HepG2 (cell line): ENCODE data around the gene CISD3. TPM values are rescaled to one million over a fixed set of nuclear protein-coding genes. Genes with fewer than 3 reads are reported as not detected.

Experiments used
- ARNT2 ChIP-seq: sonication (generic); formaldehyde crosslinking; IDR thresholded peaks from 2 replicates; pipeline ENCODE4 v1.8.0; 2022; ENCODE audit warnings: mild to moderate bottlenecking, low read depth, missing genetic modification reagents, moderate library complexity
- DMAP1 ChIP-seq: IDR thresholded peaks from 2 replicates; pipeline ENCODE4 v1.6.1; 2016
- DNMT1 ChIP-seq: sonication (generic); formaldehyde crosslinking; IDR thresholded peaks from 2 replicates; pipeline ENCODE4 v1.5.1; 2020; ENCODE audit warnings: mild to moderate bottlenecking, missing genetic modification reagents
- GABPB1 ChIP-seq: IDR thresholded peaks from 2 replicates; pipeline ENCODE4 v1.6.1; 2016; ENCODE audit warnings: mild to moderate bottlenecking, missing genetic modification reagents, moderate library complexity, missing compliant biosample characterization
- HNRNPLL ChIP-seq: fragments of 200-400 bp; formaldehyde crosslinking; IDR thresholded peaks from 2 replicates; pipeline ENCODE4 v1.6.1; 2017; ENCODE audit warnings: mild to moderate bottlenecking, low read depth, low read length; ENCODE audit not compliant: poor library complexity, severe bottlenecking
- ISL2 ChIP-seq: sonication (generic); formaldehyde crosslinking; IDR thresholded peaks from 2 replicates; pipeline ENCODE4 v1.5.0; 2020; ENCODE audit warnings: missing genetic modification reagents
- KAT2B ChIP-seq: fragments of 150-350 bp; IDR thresholded peaks from 2 replicates; pipeline ENCODE4 v1.6.1; 2014; ENCODE audit warnings: low read depth, low read length, borderline replicate concordance
- MATR3 ChIP-seq: sonication (generic); formaldehyde crosslinking; IDR thresholded peaks from 2 replicates; pipeline ENCODE4 v1.4.0; 2020; ENCODE audit warnings: missing genetic modification reagents
- MTERF4 ChIP-seq: sonication (generic); formaldehyde crosslinking; IDR thresholded peaks from 2 replicates; pipeline ENCODE4 v1.8.0; 2023; ENCODE audit warnings: mild to moderate bottlenecking, missing genetic modification reagents
- NFE2L2 ChIP-seq: fragments of 150-350 bp; IDR thresholded peaks from 2 replicates; pipeline ENCODE4 v1.6.1; 2014; ENCODE audit warnings: low read length
- PAWR ChIP-seq: sonication (generic); formaldehyde crosslinking; IDR thresholded peaks from 2 replicates; pipeline ENCODE4 v1.4.0; 2020; ENCODE audit warnings: missing genetic modification reagents, mild to moderate bottlenecking, borderline replicate concordance
- PCBP2 ChIP-seq: fragments of 200-400 bp; formaldehyde crosslinking; optimal IDR thresholded peaks from 2 replicates; pipeline ENCODE3; 2018; ENCODE audit warnings: low read length, low read depth; ENCODE audit not compliant: poor library complexity, severe bottlenecking
- PPARG ChIP-seq: conservative IDR thresholded peaks from 2 replicates; pipeline ENCODE4 v1.6.1; 2016; ENCODE audit warnings: missing biosample characterization, missing genetic modification reagents
- RFX3 ChIP-seq: IDR thresholded peaks from 2 replicates; pipeline ENCODE4 v1.6.1; 2016; ENCODE audit warnings: missing biosample characterization, missing genetic modification reagents
- RFX5 ChIP-seq: IDR thresholded peaks from 2 replicates; pipeline ENCODE4 v1.6.1; 2011; ENCODE audit warnings: low read depth, low read length, improper control_type of control experiment
- SAP130 ChIP-seq: IDR thresholded peaks from 2 replicates; pipeline ENCODE4 v1.6.1; 2016; ENCODE audit warnings: low read depth
- TMF1 ChIP-seq: sonication (generic); formaldehyde crosslinking; IDR thresholded peaks from 2 replicates; pipeline ENCODE4 v1.8.1; 2022; ENCODE audit warnings: low read depth, missing genetic modification reagents
- YY1 ChIP-seq: IDR thresholded peaks from 2 replicates; pipeline ENCODE4 v1.6.1; 2011; ENCODE audit warnings: low read length, low read depth, moderate library complexity, mild to moderate bottlenecking; ENCODE audit not compliant: insufficient read depth, insufficient replicate concordance
- ZBTB20 ChIP-seq: sonication (generic); formaldehyde crosslinking; IDR thresholded peaks from 2 replicates; pipeline ENCODE4 v1.8.1; 2023; ENCODE audit warnings: missing genetic modification reagents, low read depth, mild to moderate bottlenecking, borderline replicate concordance
- ZBTB33 ChIP-seq: sonication (generic); formaldehyde crosslinking; IDR thresholded peaks from 2 replicates; pipeline ENCODE4 v1.4.0; 2020; ENCODE audit warnings: missing genetic modification reagents
- ZNF12 ChIP-seq: sonication (generic); formaldehyde crosslinking; IDR thresholded peaks from 2 replicates; pipeline ENCODE4 v1.5.0; 2020; ENCODE audit warnings: missing genetic modification reagents
- ZNF274 ChIP-seq: sonication (generic); formaldehyde crosslinking; IDR thresholded peaks from 2 replicates; pipeline ENCODE4 v1.5.1; 2020; ENCODE audit warnings: mild to moderate bottlenecking, missing genetic modification reagents
- ZNF414 ChIP-seq: sonication (generic); formaldehyde crosslinking; IDR thresholded peaks from 2 replicates; pipeline ENCODE4 v1.5.0; 2020; ENCODE audit warnings: missing genetic modification reagents
- ZNF552 ChIP-seq: sonication (generic); formaldehyde crosslinking; IDR thresholded peaks from 2 replicates; pipeline ENCODE4 v1.9.0; 2022; ENCODE audit warnings: missing genetic modification reagents, mild to moderate bottlenecking, borderline replicate concordance
- ZNF607 ChIP-seq: sonication (generic); formaldehyde crosslinking; IDR thresholded peaks from 2 replicates; pipeline ENCODE4 v1.5.1; 2020; ENCODE audit warnings: missing genetic modification reagents, mild to moderate bottlenecking, borderline replicate concordance
- ZNF770 ChIP-seq: sonication (generic); formaldehyde crosslinking; IDR thresholded peaks from 2 replicates; pipeline ENCODE4 v1.5.0; 2020; ENCODE audit warnings: mild to moderate bottlenecking, missing genetic modification reagents
- polyA plus RNA-seq, 8 experiments: library from polyadenylated mRNA; depleted of rRNA in 3 of 8; stranded (reverse) in 7 of 8; unstranded in 1 of 8; fragments of >200 nt; fragmentation: Illumina TruSeq in 4 of 8; extraction: Trizol in 4 of 8; gene quantifications; 2 replicates each; pipeline versions ENCODE4 v1.2.1 to v1.2.3, GENCODE V29; 2011 to 2016; ENCODE audit warnings: low read depth in 4 of 8, missing spikeins in 1 of 8, mixed read lengths in 1 of 8; ENCODE audit not compliant: insufficient read depth in 1 of 8
- total RNA-seq, 5 experiments: library from RNA; depleted of rRNA; stranded (reverse); fragments of >200 nt; fragmentation: Illumina TruSeq; extraction: Trizol; gene quantifications; 2 replicates each; pipeline ENCODE4 v1.2.3, GENCODE V29; 2016; ENCODE audit warnings: low read depth in 1 of 5

The CISD3 gene
- total and polyA plus RNA-seq, 2 of the 13 experiments (the other 11 are each of a cell fraction or from before 2014, with no cell fraction given): 30.0 to 34.1 TPM

- TF ChIP-seq MATR3 (CRISPR knock-in tag) (no peak), HNRNPLL (peak; percentile 80), ZNF12 (CRISPR knock-in tag) (peak; percentile 69; the same call in 1 of the 2 replicates), ZNF607 (peak; percentile 17; the same call in 1 of the 2 replicates), RFX5 (no peak), PCBP2 (no peak), PPARG (CRISPR knock-in tag) (no peak), DMAP1 (no peak), ZBTB33 (CRISPR knock-in tag) (peak; percentile 12; the same call in 1 of the 2 replicates), ISL2 (no peak), GABPB1 (CRISPR knock-in tag) (no peak; the same call in 1 of the 2 replicates), YY1 (peak; percentile 85), PAWR (CRISPR knock-in tag) (no peak), ZBTB20 (CRISPR knock-in tag) (peak; percentile 20; the same call in 1 of the 2 replicates), DNMT1 (CRISPR knock-in tag) (peak; percentile 64; the same call in 1 of the 2 replicates), MTERF4 (CRISPR knock-in tag) (peak; percentile 95; the same call in 1 of the 2 replicates), ZNF770 (CRISPR knock-in tag) (no peak), ZNF414 (CRISPR knock-in tag) (no peak; the same call in 1 of the 2 replicates), ZNF552 (CRISPR knock-in tag) (0 out of 2 replicates have a peak, but pooled peaks have one; percentile 43), ARNT2 (CRISPR knock-in tag) (peak; percentile 43; the same call in 1 of the 2 replicates), SAP130 (CRISPR knock-in tag) (peak; percentile 34; the same call in 1 of the 2 replicates), TMF1 (0 out of 2 replicates have a peak, but pooled peaks have one; percentile 9), NFE2L2 (no peak), ZNF274 (CRISPR knock-in tag) (no peak), KAT2B (no peak), RFX3 (no peak)
Measured at GRCh38 chr17:38751808-38752307, 21.7 kb downstream of the CISD3 start (continued).
